Hepatocyte (in vitro differentiated cells): Measurements from ENCODE around the gene SMLR1.

Experiments used
- EZH2 ChIP-seq: fragments of 200-600 bp; sonication (generic); IDR thresholded peaks from 2 replicates; pipeline ENCODE4 v1.6.1; 2016; ENCODE audit warnings: antibody characterized with exemption, mild to moderate bottlenecking, borderline replicate concordance
- TF ChIP-seq, protein P1 (sequence below): fragments of 200-600 bp; sonication (generic); IDR thresholded peaks from 2 replicates; pipeline ENCODE4 v1.5.1; 2016; ENCODE audit warnings: antibody characterized with exemption, mild to moderate bottlenecking; ENCODE audit not compliant: poor library complexity

DNA sequence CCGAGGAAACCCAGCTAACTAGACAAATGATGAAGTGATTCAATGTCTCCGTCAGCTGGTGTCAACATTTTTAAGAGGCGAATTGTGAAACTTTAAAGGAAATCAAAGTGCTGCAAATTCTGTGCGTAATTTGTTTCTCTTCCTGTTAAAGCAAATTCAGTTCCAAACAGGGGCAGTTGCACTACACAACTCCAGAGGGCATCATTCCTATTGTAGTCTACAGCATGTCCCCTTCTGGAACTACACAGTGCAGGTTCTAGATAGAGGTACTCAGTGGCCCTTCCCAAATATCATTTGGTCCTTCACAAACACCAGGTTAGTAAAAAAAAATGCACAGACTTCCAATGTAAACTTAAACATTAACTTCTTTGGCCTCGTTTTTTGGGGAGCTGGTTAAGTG, 38.3 kb upstream of the SMLR1 start:
- TF ChIP-seq, protein P1, sequence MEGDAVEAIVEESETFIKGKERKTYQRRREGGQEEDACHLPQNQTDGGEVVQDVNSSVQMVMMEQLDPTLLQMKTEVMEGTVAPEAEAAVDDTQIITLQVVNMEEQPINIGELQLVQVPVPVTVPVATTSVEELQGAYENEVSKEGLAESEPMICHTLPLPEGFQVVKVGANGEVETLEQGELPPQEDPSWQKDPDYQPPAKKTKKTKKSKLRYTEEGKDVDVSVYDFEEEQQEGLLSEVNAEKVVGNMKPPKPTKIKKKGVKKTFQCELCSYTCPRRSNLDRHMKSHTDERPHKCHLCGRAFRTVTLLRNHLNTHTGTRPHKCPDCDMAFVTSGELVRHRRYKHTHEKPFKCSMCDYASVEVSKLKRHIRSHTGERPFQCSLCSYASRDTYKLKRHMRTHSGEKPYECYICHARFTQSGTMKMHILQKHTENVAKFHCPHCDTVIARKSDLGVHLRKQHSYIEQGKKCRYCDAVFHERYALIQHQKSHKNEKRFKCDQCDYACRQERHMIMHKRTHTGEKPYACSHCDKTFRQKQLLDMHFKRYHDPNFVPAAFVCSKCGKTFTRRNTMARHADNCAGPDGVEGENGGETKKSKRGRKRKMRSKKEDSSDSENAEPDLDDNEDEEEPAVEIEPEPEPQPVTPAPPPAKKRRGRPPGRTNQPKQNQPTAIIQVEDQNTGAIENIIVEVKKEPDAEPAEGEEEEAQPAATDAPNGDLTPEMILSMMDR: no peak
- no peak for TF ChIP-seq EZH2
